HG03039 (cell line): Measurements from ENCODE around the gene FGF14.

Experiments used
- ATAC-seq: cut with Tn5 transposase; IDR thresholded peaks from one replicate; pipeline ENCODE4 v1.9.1; 2021; ENCODE audit warnings: mild to moderate bottlenecking, moderate library complexity; ENCODE audit not compliant: unreplicated experiment

Gene FGF14

DNA sequence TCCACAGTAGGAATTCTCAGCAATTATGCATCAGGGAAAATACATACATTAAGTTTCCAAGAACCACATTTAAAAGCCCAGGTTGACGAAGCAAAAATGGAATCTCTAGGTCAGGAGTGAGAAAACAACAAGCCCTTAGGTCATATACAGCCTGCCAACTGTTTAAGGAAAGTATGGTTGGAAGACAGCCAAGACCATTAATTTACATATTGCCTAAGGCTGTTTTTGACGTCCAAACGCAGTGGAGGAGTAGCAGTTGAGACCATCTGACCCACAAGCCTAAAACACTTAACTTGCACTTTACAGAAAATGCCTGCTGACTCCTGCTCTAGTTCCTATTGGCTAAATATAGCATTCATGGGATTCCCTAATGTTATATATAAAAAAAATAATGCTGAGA is 650.4 kb downstream of the FGF14 start:
- peak; percentile 72 for ATAC-seq

DNA sequence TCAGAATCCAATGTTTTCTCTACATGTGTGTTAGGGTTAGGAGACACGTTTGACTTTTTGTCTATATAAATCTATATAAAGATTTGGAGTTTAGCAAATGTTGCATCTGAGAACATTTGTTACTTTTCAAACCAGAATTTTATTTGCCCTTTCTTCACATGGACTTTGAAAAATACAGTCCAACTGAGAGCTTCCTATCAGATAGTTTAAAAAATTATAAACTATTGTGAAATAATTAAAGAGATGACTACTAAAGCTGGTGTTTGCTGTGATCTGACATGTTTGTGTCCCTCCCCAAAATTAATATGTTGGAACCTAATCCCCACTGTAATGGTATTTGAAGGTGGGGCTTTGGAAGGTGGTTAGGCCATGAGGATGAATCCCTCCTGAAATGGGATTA is 652.3 kb downstream of the FGF14 start:
- ATAC-seq, result no peak

DNA sequence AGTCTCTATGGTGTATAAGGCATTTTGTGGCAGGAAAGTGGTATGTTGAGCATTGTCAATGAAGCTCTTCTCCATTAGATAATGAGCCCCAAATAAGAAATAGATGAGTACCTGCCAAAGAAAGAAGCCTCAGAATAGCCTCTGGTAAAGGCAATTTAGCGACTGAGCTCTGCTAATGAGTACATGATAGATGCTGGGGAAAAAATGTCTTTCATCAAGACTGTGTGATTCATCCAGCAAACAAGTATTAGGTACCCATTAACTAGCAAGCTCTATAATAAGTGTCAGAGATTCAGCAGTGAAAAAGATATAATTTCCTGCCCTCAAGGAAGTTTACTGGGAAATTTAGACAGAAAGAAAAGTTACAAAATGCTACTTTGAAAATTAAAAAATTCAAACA is 654.8 kb downstream of the FGF14 start:
- no peak for ATAC-seq

DNA sequence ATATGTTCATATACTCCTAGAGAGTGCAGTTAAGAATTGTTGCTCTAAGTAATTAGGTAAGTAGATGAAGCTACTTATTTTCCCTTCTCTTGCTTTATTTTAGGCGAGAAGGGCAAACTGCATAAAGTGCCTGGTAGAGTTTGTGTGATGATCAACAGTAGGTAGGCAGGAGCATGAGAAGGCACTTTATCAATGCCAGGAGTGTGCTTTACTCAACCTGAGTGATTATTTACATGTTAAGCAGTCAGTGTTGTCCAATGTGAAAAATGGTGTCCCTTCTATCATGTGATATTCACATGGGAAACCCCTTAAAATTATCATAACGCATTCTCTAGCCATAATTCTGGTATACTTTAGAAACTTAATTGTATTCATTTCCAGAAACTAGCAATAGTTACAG is 655.3 kb downstream of the FGF14 start:
- ATAC-seq, result no peak

DNA sequence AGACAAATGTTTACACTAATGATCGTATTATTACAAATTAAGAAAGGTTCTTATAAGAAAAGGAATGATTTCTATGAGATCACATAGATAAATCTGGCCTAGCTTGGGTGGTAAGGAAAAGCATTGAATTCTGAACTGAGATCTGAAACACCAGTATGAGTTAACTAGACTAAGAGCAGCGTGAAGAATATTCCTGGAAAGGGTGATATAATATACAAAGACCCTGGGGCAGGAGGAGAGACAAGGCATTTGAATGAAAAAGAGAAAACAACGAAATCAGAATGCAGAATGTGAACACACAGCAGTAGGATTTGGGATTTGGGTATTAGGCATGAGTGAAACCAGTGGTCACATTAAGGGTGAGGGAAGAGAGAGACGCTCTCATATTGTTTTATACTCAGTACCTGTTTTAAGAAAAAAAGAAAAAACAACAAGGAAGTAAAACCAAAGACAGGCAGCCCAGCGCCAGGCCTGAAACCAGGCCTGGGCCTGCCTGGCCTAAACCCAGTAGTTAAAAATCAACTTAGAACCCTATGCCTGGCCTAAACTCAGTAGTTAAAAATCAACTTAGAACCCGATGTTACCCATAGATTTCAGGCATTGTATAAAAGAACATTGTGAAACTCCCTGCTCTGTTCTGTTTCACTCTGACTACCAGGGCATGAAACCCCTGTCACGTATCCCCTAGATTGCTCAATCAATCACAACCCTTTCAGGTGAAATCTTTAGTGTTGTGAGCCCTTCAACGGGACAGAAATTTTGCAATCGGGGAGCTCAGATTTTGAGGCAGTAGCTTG is 662.3 kb downstream of the FGF14 start:
- ATAC-seq, result peak; percentile 76

DNA sequence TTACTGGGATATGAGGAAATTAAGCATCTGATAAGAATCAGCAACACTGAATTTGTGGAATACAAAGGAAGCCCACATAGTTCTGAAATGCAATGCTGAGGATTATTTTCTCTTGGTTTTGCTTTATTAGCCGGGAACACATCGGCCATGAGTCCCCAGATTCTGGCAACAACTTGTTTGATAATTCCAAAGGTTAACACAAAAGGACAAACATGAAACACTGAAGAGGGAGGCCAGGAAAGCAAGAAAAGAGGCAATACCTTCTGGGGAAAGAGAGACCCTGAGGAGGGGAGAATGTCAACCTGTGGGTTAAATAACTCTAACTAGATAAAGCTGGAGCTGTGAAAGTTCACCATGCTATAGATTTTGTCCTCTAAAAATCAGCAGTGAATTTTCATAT is 663.5 kb downstream of the FGF14 start:
- ATAC-seq, result no peak

DNA sequence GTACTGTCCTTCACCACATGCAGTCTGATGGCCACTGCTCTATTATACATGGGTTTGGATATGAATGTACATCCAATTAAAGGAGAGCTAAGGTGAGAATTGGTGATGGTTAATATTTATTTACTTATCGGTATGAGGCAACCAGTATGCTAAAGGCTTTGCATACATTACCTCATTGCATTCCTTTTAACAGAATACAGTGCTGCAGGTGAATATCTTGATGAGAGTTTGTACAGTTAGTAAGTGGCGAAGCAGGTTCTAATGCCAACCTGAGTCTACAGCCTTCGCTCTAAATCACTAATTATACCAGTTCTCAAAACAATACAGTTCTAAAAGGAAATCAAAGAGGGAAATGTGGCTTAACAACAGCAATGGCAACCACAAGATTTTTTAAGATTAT is 665.3 kb downstream of the FGF14 start:
- ATAC-seq, result no peak

DNA sequence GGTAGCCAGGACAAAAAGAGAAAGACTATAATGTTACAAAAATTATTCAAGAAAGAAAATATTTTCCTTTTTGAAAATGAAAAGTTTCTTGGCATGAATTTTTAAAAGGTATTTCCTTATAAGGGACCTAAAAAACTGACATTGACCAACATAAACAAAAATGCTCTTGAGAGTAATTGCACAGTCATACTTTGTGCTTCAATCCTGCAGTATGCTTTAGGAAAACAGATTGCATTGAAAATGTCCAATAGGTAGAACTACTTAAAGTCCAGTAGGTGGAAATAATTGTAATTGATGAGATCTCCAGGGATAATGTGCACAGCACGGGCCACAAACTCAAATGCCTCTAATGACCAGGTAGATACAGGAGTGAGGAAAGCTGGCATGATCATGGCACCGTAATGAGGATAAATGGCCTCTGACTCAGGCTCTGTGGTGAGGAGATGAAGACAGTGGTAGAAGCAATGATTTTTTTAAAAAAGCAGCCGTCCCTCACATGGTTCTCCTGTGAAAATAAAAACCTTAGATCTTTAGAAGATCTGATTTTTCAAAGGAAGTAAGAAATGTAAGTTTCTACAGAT is 671.3 kb downstream of the FGF14 start:
- ATAC-seq, result no peak

DNA sequence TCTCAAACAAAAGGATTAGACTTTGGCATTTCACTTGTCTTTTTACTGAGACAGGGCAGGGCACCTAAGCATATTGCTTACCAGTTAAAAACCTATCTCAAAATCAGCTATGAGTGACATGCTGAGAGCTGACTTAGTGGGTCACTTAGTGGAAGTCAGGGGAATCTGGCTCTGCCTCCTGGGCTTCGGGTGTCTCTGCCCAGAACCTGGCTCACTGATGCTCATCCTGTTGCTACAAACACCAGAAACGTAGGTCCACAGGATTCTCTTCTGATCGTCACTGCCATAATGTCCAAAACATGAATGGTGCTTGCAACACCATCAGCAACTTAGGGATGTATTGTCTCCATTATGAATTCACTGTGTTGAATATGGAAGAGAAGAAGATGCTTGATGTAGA is 673.2 kb downstream of the FGF14 start:
- ATAC-seq, result no peak

DNA sequence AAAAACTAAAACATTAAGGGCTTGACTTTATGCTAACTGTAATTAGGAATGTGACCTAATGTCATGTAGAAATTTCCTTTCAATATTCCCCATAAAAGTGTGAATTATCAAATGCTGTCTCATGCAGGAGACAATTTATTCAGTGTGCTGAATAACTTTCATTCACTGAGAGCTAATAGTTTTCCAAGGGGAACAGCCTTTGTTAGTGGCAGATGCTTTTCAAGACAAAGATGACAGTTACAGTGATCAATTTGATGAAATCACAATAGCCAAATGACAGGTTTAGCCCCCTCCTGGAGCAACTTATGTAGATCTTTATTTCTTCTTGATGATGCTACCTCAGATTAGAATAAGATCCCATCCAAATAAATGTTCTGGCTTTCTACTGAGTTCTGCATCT is 673.8 kb downstream of the FGF14 start:
- ATAC-seq, result no peak

DNA sequence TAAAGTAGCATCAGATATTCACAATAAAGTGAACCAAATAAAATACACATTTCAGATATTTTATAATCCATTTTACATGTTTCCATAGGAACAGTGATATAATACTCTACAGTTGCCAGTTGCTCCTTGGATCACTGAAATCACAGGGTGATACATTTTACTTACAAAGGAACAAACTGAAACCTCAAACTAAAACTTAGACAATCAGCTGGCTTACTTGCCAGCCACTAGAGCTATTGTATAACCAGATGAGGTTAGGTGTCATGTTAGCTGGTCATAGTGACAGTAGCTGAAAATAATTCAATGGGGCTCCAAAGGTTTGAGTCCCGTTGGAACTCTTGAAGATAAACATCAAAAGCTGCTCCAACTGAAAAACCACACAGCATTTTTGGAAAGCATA is 674.7 kb downstream of the FGF14 start:
- no peak for ATAC-seq

DNA sequence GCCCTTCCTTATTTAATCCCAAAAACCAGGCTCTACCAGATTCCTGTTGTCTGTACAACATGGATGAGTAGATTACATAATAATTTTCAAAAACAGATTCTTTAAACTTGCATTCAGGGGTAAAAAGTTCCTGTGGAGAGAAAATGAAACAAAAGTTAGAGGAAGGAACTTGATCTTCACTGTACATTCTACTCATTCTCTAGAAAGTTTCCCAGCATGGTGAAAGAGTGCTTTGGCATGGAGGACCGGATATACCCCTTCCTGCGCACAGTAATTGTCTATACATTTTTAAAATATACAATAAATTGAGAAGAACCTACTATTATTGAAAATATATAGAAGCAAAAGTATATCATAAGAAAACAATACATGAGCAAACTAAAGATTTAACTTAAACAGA is 675.2 kb downstream of the FGF14 start:
- no peak for ATAC-seq

DNA sequence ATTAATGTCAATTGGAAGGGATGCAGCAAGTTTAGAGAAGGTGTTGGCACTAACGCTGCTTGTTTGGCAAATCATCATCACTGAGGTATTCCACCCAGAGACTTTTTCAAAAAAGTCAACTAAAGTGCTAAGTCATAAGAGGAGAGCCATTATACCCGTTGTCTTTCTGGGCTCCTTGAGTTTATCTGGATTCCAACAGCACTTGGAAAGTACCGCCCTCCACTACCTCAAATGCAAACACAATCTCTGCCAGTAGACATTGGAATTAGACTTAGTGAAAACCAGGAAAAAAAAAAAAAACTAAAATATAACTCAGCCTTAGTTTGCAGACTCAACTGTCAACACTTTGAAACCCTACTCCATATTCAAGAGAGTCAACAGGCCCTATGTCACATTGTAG is 683.4 kb downstream of the FGF14 start:
- ATAC-seq, result no peak

DNA sequence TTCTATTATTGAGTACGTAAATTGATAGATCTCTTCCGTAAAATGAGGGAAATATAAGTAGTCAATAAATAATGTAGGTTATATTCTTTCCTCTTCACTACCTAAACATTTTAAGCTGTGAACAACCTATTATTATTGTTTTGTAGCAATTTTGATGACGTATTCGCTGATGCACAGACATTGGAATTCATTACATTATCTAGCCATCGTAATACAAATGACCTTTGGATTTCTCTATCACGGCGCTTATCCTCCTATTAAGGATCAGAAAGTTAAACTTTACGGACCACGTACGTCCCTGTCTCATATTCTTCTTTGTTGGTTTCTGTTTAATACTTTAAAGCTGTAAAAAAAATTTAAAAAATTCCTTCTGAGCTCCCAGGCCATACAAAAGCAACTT is 684.5 kb downstream of the FGF14 start:
- no peak for ATAC-seq

DNA sequence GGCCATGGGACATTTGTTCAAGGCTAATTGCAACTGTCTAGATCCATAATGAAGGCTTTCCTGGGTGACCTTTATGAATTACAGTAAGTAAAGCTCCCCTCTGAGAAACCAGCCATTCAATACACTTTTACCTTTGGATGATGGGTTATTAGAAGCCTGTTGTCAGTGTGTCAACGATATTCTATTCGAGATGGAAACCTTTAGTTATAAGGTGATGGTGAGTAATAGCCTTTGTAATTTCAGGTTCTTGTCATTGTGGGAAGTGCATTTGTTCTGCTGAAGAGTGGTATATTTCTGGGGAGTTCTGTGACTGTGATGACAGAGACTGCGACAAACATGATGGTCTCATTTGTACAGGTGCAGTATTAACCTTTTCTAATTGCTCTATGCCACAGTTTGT is 687.7 kb downstream of the FGF14 start:
- ATAC-seq, result no peak

DNA sequence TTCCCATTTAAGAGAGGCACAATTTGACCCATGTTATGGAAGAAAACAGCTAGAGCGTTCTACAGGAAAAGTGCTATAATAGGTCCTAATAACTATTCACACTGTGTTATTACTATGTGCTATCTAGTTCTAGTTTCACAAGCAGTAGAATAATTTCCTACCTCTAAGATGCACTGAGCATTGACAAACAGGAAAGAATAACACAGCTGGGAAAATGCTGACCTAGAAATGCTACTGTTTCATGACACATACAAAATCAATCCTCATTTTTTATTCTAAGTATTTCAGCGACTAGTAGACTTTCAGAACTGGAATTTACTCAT is 689.9 kb downstream of the FGF14 start:
- ATAC-seq, result no peak

DNA sequence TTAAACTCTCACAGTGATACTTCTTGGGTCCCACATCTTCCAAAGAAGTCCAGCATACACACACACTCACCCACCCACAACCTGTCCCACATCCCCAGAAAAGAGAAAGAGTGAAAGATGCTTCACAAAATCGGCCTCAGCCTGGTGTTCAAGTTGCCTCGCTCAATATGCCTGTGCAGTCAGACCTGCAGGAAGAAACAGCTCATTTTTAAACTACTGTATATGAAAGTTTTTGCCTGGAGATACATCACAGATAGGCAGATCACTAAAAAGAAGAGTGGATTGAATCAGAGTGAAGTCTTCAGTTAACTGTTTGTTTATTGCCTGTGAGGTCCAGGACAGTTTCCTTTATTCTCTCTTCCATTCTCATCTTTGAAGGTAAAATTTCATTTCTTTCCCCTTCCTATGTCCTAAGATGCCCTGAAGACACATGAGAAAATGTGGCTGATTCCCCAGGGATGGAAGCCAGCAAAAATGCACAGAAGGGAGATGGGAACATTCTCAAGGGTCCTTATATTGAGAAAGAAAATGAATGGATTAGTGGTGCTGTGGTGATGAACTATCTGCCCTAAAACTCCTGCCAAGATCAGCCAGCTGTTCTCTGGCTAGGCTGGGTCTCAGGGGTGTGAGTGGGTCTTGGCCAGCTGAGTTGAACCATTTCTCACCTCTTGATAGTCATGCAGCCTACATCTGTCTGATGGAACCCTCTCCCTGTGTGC is 690.4 kb downstream of the FGF14 start:
- ATAC-seq, result no peak

DNA sequence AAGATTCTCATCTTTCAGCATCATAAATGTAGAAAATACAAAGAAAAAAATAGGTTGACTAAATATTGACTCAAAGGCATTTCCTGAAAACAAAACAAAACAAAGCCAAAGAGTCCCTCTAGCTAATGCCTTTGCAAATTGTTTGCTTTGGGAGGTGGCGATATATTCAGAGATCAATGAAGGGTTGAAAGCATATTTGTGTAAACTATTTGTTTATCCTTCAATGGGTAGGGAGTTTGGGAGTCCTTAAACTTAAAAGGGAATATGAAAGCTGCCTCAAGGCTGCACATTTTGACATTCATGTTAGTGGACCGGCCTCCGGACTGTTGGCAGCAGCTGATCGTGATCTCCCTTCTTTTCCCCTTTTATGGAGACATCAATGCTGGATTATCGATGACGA is 691.9 kb downstream of the FGF14 start:
- no peak for ATAC-seq

DNA sequence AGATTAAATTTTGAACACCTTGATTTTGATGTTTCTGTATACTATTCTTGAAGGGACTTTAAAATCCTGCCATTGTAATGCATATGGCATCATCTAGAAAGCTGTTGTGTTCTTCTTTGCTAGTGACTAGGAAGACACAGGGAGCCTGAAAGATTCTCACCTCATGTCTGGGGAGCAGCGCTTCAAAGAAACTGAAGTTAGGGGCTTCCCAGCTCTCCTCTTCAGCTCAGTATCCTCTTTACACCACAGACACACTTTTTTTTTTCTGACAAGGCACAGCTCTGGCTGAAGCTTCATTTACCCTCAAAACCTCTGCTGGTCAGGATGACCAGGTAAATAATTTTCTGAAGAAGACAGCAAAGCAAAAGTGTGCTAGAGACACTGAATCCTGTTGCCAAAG is 693.7 kb downstream of the FGF14 start:
- ATAC-seq, result no peak

DNA sequence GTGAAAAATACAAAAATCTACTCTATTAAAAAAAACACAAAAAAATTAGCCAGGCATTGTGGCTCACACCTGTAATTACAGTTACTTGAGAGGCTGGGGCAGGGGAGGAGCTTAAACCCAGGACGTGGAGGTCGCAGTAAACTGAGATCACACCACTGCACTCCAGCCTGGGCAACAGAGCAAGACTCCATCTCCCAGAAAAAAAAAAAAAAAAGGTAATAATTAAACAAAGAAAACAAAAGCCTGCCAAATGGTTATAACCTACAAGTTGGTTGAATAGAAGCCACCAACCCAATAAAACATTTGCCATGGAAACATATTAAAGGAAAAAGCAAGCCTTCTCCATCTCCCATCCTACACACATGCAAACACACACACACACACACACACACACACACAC is 694.2 kb downstream of the FGF14 start:
- no peak for ATAC-seq

DNA sequence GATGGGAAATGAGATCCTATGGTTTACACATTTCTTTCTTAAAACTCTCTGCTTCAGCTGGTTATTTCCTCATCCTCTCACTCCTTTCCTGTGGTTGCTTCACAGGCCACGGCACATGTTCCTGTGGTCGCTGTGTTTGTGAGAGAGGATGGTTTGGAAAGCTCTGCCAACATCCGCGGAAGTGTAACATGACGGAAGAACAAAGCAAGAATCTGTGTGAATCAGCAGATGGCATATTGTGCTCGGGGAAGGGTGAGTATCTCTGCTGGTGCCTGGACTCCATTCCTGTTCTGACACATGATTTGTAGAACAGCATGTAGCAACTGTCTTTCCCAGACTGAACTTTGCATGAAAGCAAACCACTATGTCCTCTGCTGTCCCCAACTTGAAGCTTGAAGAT is 695.2 kb downstream of the FGF14 start:
- ATAC-seq, result no peak

DNA sequence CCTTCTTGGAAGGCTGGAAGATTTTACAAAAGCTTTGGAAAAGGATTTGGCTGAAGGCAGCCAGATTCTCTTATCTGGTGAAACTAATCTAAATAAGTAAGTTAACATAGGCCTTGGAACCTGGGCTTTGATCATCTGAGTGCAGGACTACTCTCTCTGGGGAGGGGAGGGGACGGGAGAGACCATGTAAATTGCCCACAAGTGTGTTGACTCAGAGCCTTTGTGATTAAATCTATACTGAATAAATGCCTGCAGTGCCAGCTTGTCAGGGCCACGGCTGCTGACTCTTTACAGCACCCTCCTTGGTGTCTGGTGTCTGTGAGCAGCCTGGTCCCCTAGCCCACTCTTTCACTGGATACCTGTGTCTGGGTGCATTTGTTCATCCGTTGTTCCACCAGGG is 698.0 kb downstream of the FGF14 start:
- no peak for ATAC-seq
